T-cell (primary cell): Measurements from ENCODE around the gene LRWD1. TPM values are rescaled to one million over a fixed set of nuclear protein-coding genes. Genes with fewer than 3 reads are reported as not detected.
"Not testable (repeated sequence)": the region's sequence is repeated elsewhere in the genome, so short reads cannot be mapped to it uniquely, and the experiment has no call there.

Experiments
- ATAC-seq, 4 experiments: fragments of 200-7000 bp in 3 of 4; fragments of 150-1000 bp in 1 of 4; cut with Tn5 transposase; replicated peaks in 1 of 4; 1 replicate in 3 of 4; 2 replicates in 1 of 4; pipeline ENCODE4 v1.10.0; 2021; ENCODE audit warnings: moderate library complexity in 3 of 4, mild to moderate bottlenecking in 2 of 4, moderate number of reproducible peaks in 1 of 4
- CTCF ChIA-PET, 2 donors: fragments of 300-600 bp; sonication (Branson Sonifier 250); formaldehyde crosslinking; loops; one replicate each; lab custom pipeline; 2022; ENCODE audit warnings: antibody characterized with exemption in 2 of 2; lab: Charles Lee
- POLR2A ChIA-PET, 2 donors: fragments of 300-600 bp; sonication (Branson Sonifier 250); formaldehyde crosslinking; loops; one replicate each; lab custom pipeline; 2022; ENCODE audit warnings: antibody characterized with exemption in 2 of 2; lab: Charles Lee
- DNase-seq, 35 experiments: peaks; one replicate each; pipeline versions ENCODE4 v3.0.0 to v3.0.0-alpha.2; 2013 to 2023
- H3K27ac ChIP-seq: one replicate; pipeline ENCODE4 v1.5.1; 2013; ENCODE audit warnings: low read length
- H3K27me3 ChIP-seq, 2 experiments: replicated peaks in 1 of 2; 1 replicate in 1 of 2; 2 replicates in 1 of 2; pipeline versions ENCODE4 v1.6.1 to v1.7.0; 2013; ENCODE audit warnings: low read length in 1 of 2, mixed read lengths in 1 of 2; ENCODE audit not compliant: control insufficient read depth in 2 of 2, insufficient read depth in 2 of 2; ENCODE audit errors: extremely low read depth in 1 of 2
- H3K36me3 ChIP-seq, 2 donors: 1 replicate in 1 of 2; 2 replicates in 1 of 2; pipeline versions ENCODE4 v1.6.1 to v1.7.0; 2013; ENCODE audit warnings: low read length in 1 of 2; ENCODE audit not compliant: control insufficient read depth in 2 of 2, insufficient read depth in 1 of 2; ENCODE audit errors: extremely low read depth in 1 of 2
- H3K4me1 ChIP-seq, 2 experiments: 1 replicate in 1 of 2; 2 replicates in 1 of 2; pipeline versions ENCODE4 v1.6.1 to v1.7.0; 2013; ENCODE audit warnings: low read length in 2 of 2, mixed read lengths in 1 of 2; ENCODE audit not compliant: insufficient read depth in 2 of 2, control insufficient read depth in 1 of 2; ENCODE audit errors: extremely low read depth in 1 of 2
- H3K4me3 ChIP-seq, 2 donors: 1 replicate in 1 of 2; 2 replicates in 1 of 2; pipeline versions ENCODE4 v1.5.1 to v1.7.0; 2013; ENCODE audit warnings: mild to moderate bottlenecking in 2 of 2, low read length in 1 of 2, moderate library complexity in 1 of 2; ENCODE audit not compliant: control insufficient read depth in 1 of 2; ENCODE audit errors: extremely low read depth in 1 of 2
- H3K9me3 ChIP-seq: 2 replicates; pipeline ENCODE4 v1.7.0; 2013
- H3K27ac Mint-ChIP-seq, 2 donors: one replicate each; pipeline ENCODE4 v1.8.0; 2020 to 2021; ENCODE audit warnings: mild to moderate bottlenecking in 2 of 2, mixed read lengths in 2 of 2
- H3K27me3 Mint-ChIP-seq, 2 donors: one replicate each; pipeline ENCODE4 v1.8.0; 2021 to 2022; ENCODE audit warnings: mixed read lengths in 2 of 2
- H3K36me3 Mint-ChIP-seq: one replicate; pipeline ENCODE4 v1.8.0; 2021; ENCODE audit warnings: mixed read lengths
- H3K4me1 Mint-ChIP-seq, 3 donors: one replicate each; pipeline ENCODE4 v1.8.0; 2020 to 2022; ENCODE audit warnings: mixed read lengths in 3 of 3, mild to moderate bottlenecking in 1 of 3
- H3K4me3 Mint-ChIP-seq, 3 donors: one replicate each; pipeline ENCODE4 v1.8.0; 2020 to 2022; ENCODE audit warnings: mild to moderate bottlenecking in 3 of 3, mixed read lengths in 3 of 3, moderate library complexity in 3 of 3
- H3K9me3 Mint-ChIP-seq, 3 donors: one replicate each; pipeline ENCODE4 v1.8.0; 2020 to 2022; ENCODE audit warnings: mixed read lengths in 3 of 3
- WGBS: methylation state at CpG from one replicate; pipeline ENCODE4 v1.1.5; 2013; ENCODE audit warnings: missing lambda C conversion rate; ENCODE audit not compliant: insufficient coverage; 5-methylcytosine and 5-hydroxymethylcytosine counted together
- total RNA-seq, 35 experiments: library from RNA in 6 of 35; stranded (reverse) in 6 of 35; fragments of 120-200 nt in 1 of 35; gene quantifications; one replicate each; pipeline versions ENCODE4 v1.2.1 to v1.2.4 and lab custom pipeline; 2013 to 2026

Gene LRWD1
- total RNA-seq, 5 donors from 2014 or later (not counting 1 experiment from before 2014, with no cell fraction given), result 14.0 to 29.0 (median 23.9) TPM

- DNase-seq, H3K9me3 Mint-ChIP-seq, H3K27ac Mint-ChIP-seq, H3K27me3 Mint-ChIP-seq, H3K27me3 ChIP-seq, H3K9me3 ChIP-seq, H3K36me3 ChIP-seq, H3K4me3 Mint-ChIP-seq, H3K4me3 ChIP-seq, ATAC-seq, CTCF ChIA-PET, H3K4me1 Mint-ChIP-seq, H3K36me3 Mint-ChIP-seq, H3K4me1 ChIP-seq, H3K27ac ChIP-seq, POLR2A ChIA-PET: not testable (repeated sequence)
- WGBS, result no CpG with 5 or more reads among the region's 10 CpGs
Measured at GRCh38 chr7:102496861-102497260, 32.1 kb downstream of the LRWD1 start.

- H3K36me3 Mint-ChIP-seq, CTCF ChIA-PET, DNase-seq, H3K36me3 ChIP-seq, H3K9me3 Mint-ChIP-seq, POLR2A ChIA-PET, H3K27me3 ChIP-seq, H3K9me3 ChIP-seq, H3K4me3 Mint-ChIP-seq, H3K4me1 ChIP-seq, ATAC-seq, H3K27me3 Mint-ChIP-seq, H3K27ac ChIP-seq, H3K4me3 ChIP-seq, H3K4me1 Mint-ChIP-seq, H3K27ac Mint-ChIP-seq: not testable (repeated sequence)
- WGBS, result no CpG with 5 or more reads among the region's 5 CpGs
Measured at GRCh38 chr7:102497308-102497707, 32.5 kb downstream of the LRWD1 start.

- H3K4me1 Mint-ChIP-seq, POLR2A ChIA-PET, DNase-seq, H3K4me3 Mint-ChIP-seq, H3K4me1 ChIP-seq, H3K9me3 ChIP-seq, CTCF ChIA-PET, H3K27ac ChIP-seq, H3K4me3 ChIP-seq, H3K27ac Mint-ChIP-seq, H3K9me3 Mint-ChIP-seq, H3K36me3 Mint-ChIP-seq, ATAC-seq, H3K27me3 Mint-ChIP-seq, H3K36me3 ChIP-seq, H3K27me3 ChIP-seq: not testable (repeated sequence)
- WGBS, result no CpG with 5 or more reads among the region's 16 CpGs
Measured at GRCh38 chr7:102498321-102498720, 33.5 kb downstream of the LRWD1 start.

GRCh38 chr7:102503141-102503540 lies 38.4 kb downstream of the LRWD1 start:
- H3K4me1 Mint-ChIP-seq, POLR2A ChIA-PET, H3K4me1 ChIP-seq, ATAC-seq, H3K27me3 ChIP-seq, H3K9me3 Mint-ChIP-seq, H3K27ac ChIP-seq, H3K4me3 Mint-ChIP-seq, CTCF ChIA-PET, H3K36me3 Mint-ChIP-seq, H3K9me3 ChIP-seq, DNase-seq, H3K36me3 ChIP-seq, H3K27me3 Mint-ChIP-seq, H3K4me3 ChIP-seq, H3K27ac Mint-ChIP-seq: not testable (repeated sequence)
- no CpG with 5 or more reads among the region's 12 CpGs for WGBS

- H3K36me3 Mint-ChIP-seq, H3K27ac ChIP-seq, H3K4me3 ChIP-seq, H3K27me3 Mint-ChIP-seq, H3K4me3 Mint-ChIP-seq, H3K27me3 ChIP-seq, H3K9me3 ChIP-seq, H3K36me3 ChIP-seq, POLR2A ChIA-PET, CTCF ChIA-PET, H3K4me1 Mint-ChIP-seq, H3K4me1 ChIP-seq, H3K27ac Mint-ChIP-seq, H3K9me3 Mint-ChIP-seq, DNase-seq: not testable (repeated sequence)
- ATAC-seq, result peak in 1 of 4 experiments; percentile 11
- no CpG with 5 or more reads among the region's 24 CpGs for WGBS
Measured at GRCh38 chr7:102505298-102506185, 40.8 kb downstream of the LRWD1 start.

- DNase-seq, H3K36me3 ChIP-seq, H3K27ac ChIP-seq, H3K9me3 Mint-ChIP-seq, H3K27me3 ChIP-seq, CTCF ChIA-PET, H3K4me3 ChIP-seq, H3K4me1 ChIP-seq, H3K4me3 Mint-ChIP-seq, H3K4me1 Mint-ChIP-seq, H3K9me3 ChIP-seq, H3K36me3 Mint-ChIP-seq, POLR2A ChIA-PET, ATAC-seq, H3K27ac Mint-ChIP-seq, H3K27me3 Mint-ChIP-seq: not testable (repeated sequence)
- no CpG with 5 or more reads among the region's 8 CpGs for WGBS
Measured at GRCh38 chr7:102507410-102508088, 42.8 kb downstream of the LRWD1 start.
